Coronary artery (tissue), 2 donors: ENCODE results near the gene C11orf16.
"Not testable (repeated sequence)": the region's sequence is repeated elsewhere in the genome, so short reads cannot be mapped to it uniquely, and the experiment has no call there.

Experiments
- DNase-seq: peaks from one replicate; pipeline ENCODE4 v3.0.0-alpha.2; 2017; ENCODE audit warnings: low spot score
- H3K27ac ChIP-seq, 2 donors: fragments of 200-600 bp; sonication (generic); one replicate each; pipeline ENCODE4 v1.5.1; 2016 to 2019
- H3K4me3 ChIP-seq: fragments of 200-600 bp; sonication (generic); 2 replicates; pipeline ENCODE4 v1.5.1; 2016; ENCODE audit warnings: mild to moderate bottlenecking, moderate library complexity
- TF ChIP-seq, protein P1 (sequence below): fragments of 200-600 bp; sonication (generic); IDR thresholded peaks from one replicate; pipeline ENCODE4 v1.5.1; 2019; ENCODE audit warnings: antibody characterized with exemption

Gene C11orf16, protein sequence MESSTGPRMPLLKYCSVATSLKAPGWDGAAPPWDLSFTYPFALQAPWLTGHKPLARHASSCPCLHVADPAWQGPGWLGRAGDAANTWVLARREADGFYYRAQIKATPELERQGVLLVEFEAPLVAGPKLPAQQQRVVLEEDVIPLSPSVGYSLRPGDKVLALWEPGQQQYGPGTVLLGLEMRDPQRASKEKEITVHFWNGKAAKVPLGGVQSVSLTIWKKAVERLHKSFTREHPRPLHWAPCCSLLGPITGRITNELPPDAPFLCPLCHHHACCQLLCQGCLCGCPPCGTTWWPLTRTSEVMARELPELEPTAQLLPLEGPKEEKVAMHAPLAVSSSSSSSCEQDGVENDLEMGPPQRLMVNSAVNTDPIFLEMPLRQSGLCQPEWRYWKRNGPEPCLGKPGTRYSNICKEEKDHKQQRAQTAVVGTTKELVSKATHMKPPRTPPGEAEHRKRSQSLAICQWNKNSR

GRCh38 chr11:8932564-8933180 is at the start of gene C11orf16:
Gene C11orf16 (minus strand): TSS chr11:8932947. CDS start chr11:8932308, 639 bp downstream.
- no peak for DNase-seq
- H3K27ac ChIP-seq = no peak within 1 kb of the TSS
- TF ChIP-seq, protein P1, sequence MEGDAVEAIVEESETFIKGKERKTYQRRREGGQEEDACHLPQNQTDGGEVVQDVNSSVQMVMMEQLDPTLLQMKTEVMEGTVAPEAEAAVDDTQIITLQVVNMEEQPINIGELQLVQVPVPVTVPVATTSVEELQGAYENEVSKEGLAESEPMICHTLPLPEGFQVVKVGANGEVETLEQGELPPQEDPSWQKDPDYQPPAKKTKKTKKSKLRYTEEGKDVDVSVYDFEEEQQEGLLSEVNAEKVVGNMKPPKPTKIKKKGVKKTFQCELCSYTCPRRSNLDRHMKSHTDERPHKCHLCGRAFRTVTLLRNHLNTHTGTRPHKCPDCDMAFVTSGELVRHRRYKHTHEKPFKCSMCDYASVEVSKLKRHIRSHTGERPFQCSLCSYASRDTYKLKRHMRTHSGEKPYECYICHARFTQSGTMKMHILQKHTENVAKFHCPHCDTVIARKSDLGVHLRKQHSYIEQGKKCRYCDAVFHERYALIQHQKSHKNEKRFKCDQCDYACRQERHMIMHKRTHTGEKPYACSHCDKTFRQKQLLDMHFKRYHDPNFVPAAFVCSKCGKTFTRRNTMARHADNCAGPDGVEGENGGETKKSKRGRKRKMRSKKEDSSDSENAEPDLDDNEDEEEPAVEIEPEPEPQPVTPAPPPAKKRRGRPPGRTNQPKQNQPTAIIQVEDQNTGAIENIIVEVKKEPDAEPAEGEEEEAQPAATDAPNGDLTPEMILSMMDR = no peak
- no peak within 1 kb of the TSS for H3K4me3 ChIP-seq

- H3K27ac ChIP-seq = no peak overlapping the region
- DNase-seq = no peak
- no peak overlapping the region for H3K4me3 ChIP-seq
- TF ChIP-seq, protein P1 = no peak
Observed at GRCh38 chr11:8980485-8980884, 47.7 kb upstream of the C11orf16 start.

DNA sequence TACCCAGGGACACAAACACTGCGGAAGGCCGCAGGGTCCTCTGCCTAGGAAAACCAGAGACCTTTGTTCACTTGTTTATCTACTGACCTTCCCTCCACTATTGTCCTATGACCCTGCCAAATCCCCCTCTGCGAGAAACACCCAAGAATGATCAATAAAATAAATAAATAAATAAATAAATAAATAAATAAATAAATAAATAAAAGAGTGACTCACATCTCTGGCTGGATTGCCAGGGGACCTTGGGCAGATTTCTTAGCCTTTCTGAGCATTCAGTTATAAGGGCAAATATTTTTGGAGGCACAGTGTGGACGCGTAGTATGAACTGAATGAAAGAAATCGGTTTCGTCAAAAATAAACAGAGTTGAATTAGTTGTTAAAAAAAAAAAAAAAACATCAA is 46.6 kb upstream of the C11orf16 start:
- H3K27ac ChIP-seq, H3K4me3 ChIP-seq, DNase-seq: not testable (repeated sequence)

DNA sequence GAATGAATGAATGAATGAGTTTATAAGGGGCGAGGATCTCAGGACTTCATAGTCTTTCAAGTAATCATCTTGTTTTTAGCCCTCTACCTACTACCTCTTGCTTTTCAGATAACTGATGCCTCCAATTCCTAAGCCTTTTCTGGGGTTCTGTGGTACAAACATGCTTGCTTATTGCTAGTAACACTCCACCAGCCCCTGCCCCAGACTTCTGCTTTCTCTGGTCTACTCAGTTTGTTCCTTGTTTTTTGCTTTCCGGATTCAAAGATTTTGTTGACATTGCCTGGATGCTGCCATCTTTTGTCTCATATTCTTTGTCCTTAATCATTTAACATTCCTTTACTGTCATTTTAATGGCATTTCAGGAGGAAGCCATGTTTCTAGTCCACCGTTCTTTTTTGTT is 40.4 kb upstream of the C11orf16 start:
- TF ChIP-seq, protein P1 = no peak
- no peak overlapping the region for H3K4me3 ChIP-seq
- DNase-seq = no peak
- H3K27ac ChIP-seq = no peak overlapping the region

- TF ChIP-seq, protein P1 = no peak
- H3K4me3 ChIP-seq = no peak overlapping the region
- no peak for DNase-seq
- H3K27ac ChIP-seq = no peak overlapping the region
Observed at GRCh38 chr11:8971924-8972316, 39.2 kb upstream of the C11orf16 start.

DNA sequence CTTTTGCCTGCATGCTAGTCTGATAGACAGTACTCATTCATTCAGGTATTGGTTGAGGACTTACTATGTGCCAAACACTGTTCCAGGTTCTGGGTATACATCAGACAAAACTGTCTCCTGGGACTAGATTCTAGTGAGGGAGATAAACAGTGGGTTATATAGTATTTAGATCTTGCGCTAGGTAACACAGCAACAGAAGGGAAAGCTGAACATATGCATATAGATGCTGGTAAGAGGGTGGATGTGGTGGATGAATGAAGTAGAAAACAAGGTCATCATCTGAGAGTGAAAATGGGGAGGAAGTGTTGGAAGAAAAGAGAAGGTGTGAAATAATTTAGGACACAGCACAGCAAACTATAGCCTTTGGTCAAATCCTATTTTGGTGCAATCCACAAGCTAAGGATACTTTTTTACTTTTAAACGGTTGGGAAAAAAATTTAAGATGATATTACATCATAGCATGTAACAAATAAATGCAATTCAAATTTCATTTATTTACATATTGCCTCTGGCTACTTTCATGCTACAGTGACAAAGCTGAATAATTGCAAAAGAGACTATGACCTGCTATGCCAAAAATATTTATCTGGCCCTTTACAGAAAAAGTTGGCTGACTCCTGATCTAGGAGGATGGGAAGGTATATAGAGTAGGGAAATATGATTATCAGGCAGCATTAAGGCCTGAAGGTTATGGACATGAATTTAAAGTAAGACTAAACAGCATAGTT is 38.6 kb upstream of the C11orf16 start:
- Histone ChIP-seq H3K27ac (no peak overlapping the region), H3K4me3 (no peak overlapping the region)
- TF ChIP-seq, protein P1 = no peak
- no peak for DNase-seq

DNA sequence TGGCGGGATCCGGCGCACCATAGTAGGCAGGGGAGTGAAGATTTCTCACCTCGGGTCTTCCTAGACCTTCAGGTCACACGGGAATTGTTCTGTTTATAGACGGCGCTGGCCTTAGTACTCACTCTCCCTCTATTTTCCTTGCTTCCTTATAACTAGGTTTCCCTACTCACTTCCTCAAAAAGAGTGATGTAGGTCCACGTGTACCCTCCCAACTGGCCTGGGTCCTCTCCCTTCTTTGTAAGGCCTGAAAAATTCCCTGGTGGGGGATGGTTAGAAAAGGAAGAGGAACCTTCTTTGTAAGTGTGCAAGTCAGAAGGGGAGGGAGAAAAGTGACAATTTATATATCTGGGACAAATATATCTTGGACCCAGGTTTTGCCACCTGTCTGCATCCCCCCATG is 34.4 kb upstream of the C11orf16 start:
- DNase-seq = no peak
- no peak overlapping the region for H3K4me3 ChIP-seq

More for the DNA sequence above, 34.4 kb upstream of the C11orf16 start:
- TF ChIP-seq, protein P1 = no peak
- no peak overlapping the region for H3K27ac ChIP-seq
